Activated CD8-positive, alpha-beta T cell treated with anti-CD3 and anti-CD28 coated beads for 36 hours (primary cell): ENCODE data around the gene CARD6. TPM values are rescaled to one million over a fixed set of nuclear protein-coding genes. Genes with fewer than 3 reads are reported as not detected.
"Not testable (repeated sequence)": the region's sequence is repeated elsewhere in the genome, so short reads cannot be mapped to it uniquely, and the experiment has no call there.

Source experiments
- ATAC-seq: fragments of 200-7000 bp; cut with Tn5 transposase; one replicate; pipeline ENCODE4 v1.10.0; 2021; ENCODE audit warnings: mild to moderate bottlenecking, moderate library complexity
- CTCF ChIA-PET: fragments of 350-600 bp; sonication (Branson Sonifier 250); formaldehyde crosslinking; loops from one replicate; lab custom pipeline; 2021; ENCODE audit warnings: antibody characterized with exemption; lab: Charles Lee
- POLR2A ChIA-PET: fragments of 350-600 bp; sonication (Branson Sonifier 250); formaldehyde crosslinking; loops from one replicate; lab custom pipeline; 2021; ENCODE audit warnings: antibody characterized with exemption; lab: Charles Lee
- DNase-seq: peaks from one replicate; pipeline ENCODE4 v3.0.0-alpha.2; 2020
- H3K27ac Mint-ChIP-seq: one replicate; pipeline ENCODE4 v1.8.0; 2021; ENCODE audit warnings: mild to moderate bottlenecking, mixed read lengths
- H3K27me3 Mint-ChIP-seq: one replicate; pipeline ENCODE4 v1.8.0; 2021; ENCODE audit warnings: mixed read lengths
- H3K36me3 Mint-ChIP-seq: one replicate; pipeline ENCODE4 v1.8.0; 2021; ENCODE audit warnings: low read depth, mixed read lengths
- H3K4me1 Mint-ChIP-seq: one replicate; pipeline ENCODE4 v1.8.0; 2021; ENCODE audit warnings: low read depth, mixed read lengths
- H3K4me3 Mint-ChIP-seq: one replicate; pipeline ENCODE4 v1.8.0; 2021; ENCODE audit warnings: mild to moderate bottlenecking, moderate library complexity, mixed read lengths
- H3K9me3 Mint-ChIP-seq: one replicate; pipeline ENCODE4 v1.8.0; 2021; ENCODE audit warnings: mixed read lengths
- CTCF ChIP-seq: fragments of 200-600 bp; IDR thresholded peaks from one replicate; pipeline ENCODE4 v1.8.0; 2022; ENCODE audit warnings: antibody characterized with exemption, mild to moderate bottlenecking
- intact Hi-C: fragments of 100-400 bp; cut with micrococcal nuclease; formaldehyde crosslinking; loops from one replicate; pipeline ENCODE4 v1.10.0; 2022
- total RNA-seq, 2 experiments: library from RNA; stranded (reverse); gene quantifications; one replicate each; pipeline ENCODE4 v1.2.3, GENCODE V29; 2021

Gene CARD6
- total RNA-seq, 2 experiments from 2014 or later = 1.2 to 1.4 TPM

- ChIA-PET POLR2A (interaction anchor here (1.6 kb wide), 1 partner anchor 10 kb away, joined by 3 read pairs; no protein-coding TSS in a partner anchor), CTCF (no interaction called here)
- H3K27me3 Mint-ChIP-seq = peaks cover 19% of the 10 kb centered on the region
- H3K9me3 Mint-ChIP-seq = no peaks in the 10 kb centered on the region
- peaks cover 6% of the 10 kb centered on the region for H3K4me1 Mint-ChIP-seq
- H3K36me3 Mint-ChIP-seq = peaks cover 2% of the 10 kb centered on the region
- DNase-seq (no peak), ATAC-seq (no peak)
- H3K27ac Mint-ChIP-seq = no peak overlapping the region
- H3K4me3 Mint-ChIP-seq = no peak overlapping the region
- TF ChIP-seq CTCF = no peak
- intact Hi-C loops = no loop called here
Measured at GRCh38 chr5:40844565-40844964, 3.4 kb downstream of the CARD6 start.

- ATAC-seq (no peak), DNase-seq (no peak)
- POLR2A ChIA-PET = interaction anchor here (0.7 kb wide), 1 partner anchor 11 kb away, joined by 3 read pairs; the partner anchor contains the start of gene RPL37
- peaks cover 1% of the 10 kb centered on the region for H3K4me1 Mint-ChIP-seq
- H3K9me3 Mint-ChIP-seq = no peaks in the 10 kb centered on the region
- TF ChIP-seq CTCF = no peak
- intact Hi-C loops = no loop called here
- CTCF ChIA-PET = no interaction called here
- H3K4me3 Mint-ChIP-seq = no peak overlapping the region
- no peak overlapping the region for H3K27ac Mint-ChIP-seq
- H3K36me3 Mint-ChIP-seq = peaks cover 2% of the 10 kb centered on the region
- peaks cover 17% of the 10 kb centered on the region for H3K27me3 Mint-ChIP-seq
Measured at GRCh38 chr5:40846371-40846770, 5.2 kb downstream of the CARD6 start.

DNA sequence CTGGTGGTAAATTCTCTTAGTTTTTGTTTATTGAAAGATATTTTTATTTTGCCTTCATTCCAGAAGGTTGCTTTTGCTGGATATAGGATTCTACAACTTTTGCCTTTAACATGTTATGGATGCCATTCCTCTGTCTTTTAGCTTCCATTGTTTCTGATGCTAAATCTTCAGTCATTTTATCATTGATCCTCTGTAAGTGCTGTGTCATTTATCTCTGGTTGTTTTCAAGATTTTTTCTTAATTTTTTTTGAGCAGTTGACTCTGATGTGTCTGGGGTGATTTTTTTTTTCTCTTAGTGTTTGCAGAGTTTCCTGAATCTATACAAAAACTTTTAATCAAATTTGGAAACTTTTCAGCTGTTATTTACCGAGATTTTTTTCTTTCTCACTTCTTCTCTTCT is 6.4 kb downstream of the CARD6 start:
- H3K4me1 Mint-ChIP-seq = no peaks in the 10 kb centered on the region
- CTCF ChIA-PET = no interaction called here
- H3K9me3 Mint-ChIP-seq = no peaks in the 10 kb centered on the region
- no peak for DNase-seq
- TF ChIP-seq CTCF = no peak
- POLR2A ChIA-PET = no interaction called here
- peaks cover 16% of the 10 kb centered on the region for H3K27me3 Mint-ChIP-seq
- H3K4me3 Mint-ChIP-seq = no peak overlapping the region
- peaks cover 2% of the 10 kb centered on the region for H3K36me3 Mint-ChIP-seq
- no peak overlapping the region for H3K27ac Mint-ChIP-seq
- ATAC-seq = no peak
- intact Hi-C loops = no loop called here

DNA sequence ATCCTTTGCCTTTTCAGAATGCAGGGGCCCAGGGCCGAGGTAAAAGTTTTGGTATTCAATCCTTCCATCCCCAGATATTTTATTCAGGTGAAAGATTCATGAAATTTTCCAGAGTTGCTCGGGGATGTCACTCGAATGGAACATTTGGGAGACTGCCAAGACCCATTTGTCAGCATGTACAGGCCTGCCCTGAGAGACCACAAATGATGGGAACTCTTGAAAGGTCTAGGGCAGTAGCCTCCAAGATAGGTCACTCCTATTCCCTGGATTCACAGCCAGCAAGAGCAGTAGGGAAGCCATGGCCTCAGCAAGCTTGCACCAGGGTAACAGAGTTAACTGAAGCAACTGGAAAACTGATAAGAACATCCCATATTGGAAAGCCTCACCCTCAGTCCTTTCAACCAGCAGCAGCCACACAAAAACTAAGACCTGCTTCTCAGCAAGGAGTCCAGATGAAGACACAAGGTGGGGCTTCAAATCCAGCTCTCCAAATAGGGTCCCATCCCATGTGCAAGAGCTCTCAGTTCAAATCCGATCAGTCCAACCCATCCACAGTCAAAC is 12.5 kb downstream of the CARD6 start:
- CTCF ChIA-PET = no interaction called here
- Mint-ChIP-seq H3K9me3 (no peaks in the 10 kb centered on the region), H3K4me3 (no peak overlapping the region), H3K4me1 (no peaks in the 10 kb centered on the region), H3K27me3 (peaks cover under 1% of the 10 kb centered on the region), H3K27ac (no peak overlapping the region), H3K36me3 (no peaks in the 10 kb centered on the region)
- no peak for TF ChIP-seq CTCF
- intact Hi-C loops = no loop called here
- DNase-seq = no peak
- ATAC-seq = no peak
- POLR2A ChIA-PET = no interaction called here

DNA sequence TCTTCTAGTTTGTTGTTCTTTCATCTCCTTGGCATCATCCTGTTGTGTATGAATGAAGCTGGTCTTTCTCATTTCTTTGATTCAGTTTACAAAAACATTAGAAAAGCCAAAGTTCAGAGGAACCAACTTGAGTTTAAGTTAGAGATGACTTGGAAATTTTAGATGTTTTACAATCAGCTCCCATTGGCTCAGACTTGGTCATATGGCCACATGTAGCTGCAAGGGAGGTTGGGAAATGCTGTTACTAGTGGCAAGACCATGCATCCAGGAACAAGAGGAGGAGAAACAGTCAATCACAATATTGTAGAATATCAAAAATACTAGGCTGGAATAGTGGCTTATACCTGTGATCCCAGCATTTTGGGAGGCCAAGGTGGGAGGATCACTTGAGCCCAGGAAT is 19.5 kb downstream of the CARD6 start:
- intact Hi-C loops = no loop called here
- H3K4me1 Mint-ChIP-seq = no peaks in the 10 kb centered on the region

DNA sequence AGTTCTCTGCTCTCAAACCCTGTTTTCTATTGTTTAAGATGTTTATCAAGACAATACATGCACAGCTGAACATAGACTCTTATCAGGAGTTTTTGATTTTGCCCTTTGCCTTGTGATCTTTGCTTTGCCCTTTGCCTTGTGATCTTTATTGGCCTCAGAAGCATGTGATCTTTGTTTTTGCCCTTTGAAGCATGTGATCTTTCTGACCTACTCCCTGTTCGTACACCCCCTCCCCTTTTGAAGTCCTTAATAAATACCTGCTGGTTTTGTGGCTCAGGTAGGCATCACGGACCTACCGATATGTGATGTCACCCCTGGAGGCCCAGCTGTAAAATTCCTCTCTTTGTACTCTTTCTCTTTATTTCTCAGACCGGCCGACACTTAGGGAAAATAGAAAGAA is 23.8 kb downstream of the CARD6 start:
- H3K27me3 Mint-ChIP-seq, POLR2A ChIA-PET, DNase-seq, H3K27ac Mint-ChIP-seq, H3K4me1 Mint-ChIP-seq, H3K9me3 Mint-ChIP-seq, intact Hi-C loops, ATAC-seq, H3K36me3 Mint-ChIP-seq, H3K4me3 Mint-ChIP-seq: not testable (repeated sequence)
- CTCF ChIA-PET = interaction anchor here (1.2 kb wide), 1 partner anchor 14 kb away, joined by 3 read pairs; no protein-coding TSS in a partner anchor

More for the DNA sequence above, 19.5 kb downstream of the CARD6 start:
- POLR2A ChIA-PET = no interaction called here
- Mint-ChIP-seq H3K27ac (no peak overlapping the region), H3K9me3 (peaks cover 9% of the 10 kb centered on the region), H3K27me3 (no peaks in the 10 kb centered on the region), H3K36me3 (no peaks in the 10 kb centered on the region), H3K4me3 (no peak overlapping the region)
- CTCF ChIA-PET = no interaction called here
- ATAC-seq = no peak
- TF ChIP-seq CTCF = no peak
- DNase-seq = no peak
